Activated CD4-positive, alpha-beta T cell treated with anti-CD3 and anti-CD28 coated beads for 36 hours (primary cell): ENCODE data around the gene GHR. TPM values are rescaled to one million over a fixed set of nuclear protein-coding genes. Genes with fewer than 3 reads are reported as not detected.

Experiments
- ATAC-seq: fragments of 200-7000 bp; cut with Tn5 transposase; one replicate; pipeline ENCODE4 v1.10.0; 2021; ENCODE audit warnings: mild to moderate bottlenecking, moderate library complexity
- CTCF ChIA-PET: fragments of 350-600 bp; sonication (Branson Sonifier 250); formaldehyde crosslinking; loops from one replicate; lab custom pipeline; 2021; ENCODE audit warnings: antibody characterized with exemption; lab: Charles Lee
- POLR2A ChIA-PET: fragments of 350-600 bp; sonication (Branson Sonifier 250); formaldehyde crosslinking; loops from one replicate; lab custom pipeline; 2021; ENCODE audit warnings: antibody characterized with exemption, inconsistent platforms; lab: Charles Lee
- DNase-seq: peaks from one replicate; pipeline ENCODE4 v3.0.0-alpha.2; 2020
- H3K27ac Mint-ChIP-seq: one replicate; pipeline ENCODE4 v1.8.0; 2021; ENCODE audit warnings: mixed read lengths
- H3K27me3 Mint-ChIP-seq: one replicate; pipeline ENCODE4 v1.8.0; 2021; ENCODE audit warnings: mixed read lengths
- H3K36me3 Mint-ChIP-seq: one replicate; pipeline ENCODE4 v1.8.0; 2021; ENCODE audit warnings: low read depth, mixed read lengths
- H3K4me1 Mint-ChIP-seq: one replicate; pipeline ENCODE4 v1.8.0; 2021; ENCODE audit warnings: mixed read lengths
- H3K4me3 Mint-ChIP-seq: one replicate; pipeline ENCODE4 v1.8.0; 2021; ENCODE audit warnings: mild to moderate bottlenecking, moderate library complexity, mixed read lengths
- H3K9me3 Mint-ChIP-seq: one replicate; pipeline ENCODE4 v1.8.0; 2021; ENCODE audit warnings: low read depth, mixed read lengths
- intact Hi-C, 2 experiments: fragments of 100-400 bp; cut with DNase I in 1 of 2; cut with micrococcal nuclease in 1 of 2; formaldehyde crosslinking; loops; one replicate each; pipeline versions ENCODE4 v1.14.2 to v1.15.1; 2022 to 2024; cut with DNase I, micrococcal nuclease
- total RNA-seq, 2 experiments: library from RNA; stranded (reverse); gene quantifications; one replicate each; pipeline ENCODE4 v1.2.3, GENCODE V29; 2021

The GHR gene
- total RNA-seq, 2 experiments from 2014 or later, result not detected

- H3K27ac Mint-ChIP-seq, result no peak overlapping the region
- intact Hi-C loops, result no loop called here
- no peak for DNase-seq
- H3K4me1 Mint-ChIP-seq, result no peaks in the 10 kb centered on the region
- H3K9me3 Mint-ChIP-seq, result no peaks in the 10 kb centered on the region
- no peak overlapping the region for H3K4me3 Mint-ChIP-seq
- ATAC-seq, result no peak
- H3K27me3 Mint-ChIP-seq, result no peaks in the 10 kb centered on the region
- CTCF ChIA-PET, result no interaction called here
- H3K36me3 Mint-ChIP-seq, result no peaks in the 10 kb centered on the region
- POLR2A ChIA-PET, result no interaction called here
These were observed 129.4 kb downstream of the GHR start for GRCh38 chr5:42552597-42552996.

GRCh38 chr5:42553461-42553860, 130.2 kb downstream of the GHR start:
- CTCF ChIA-PET, result no interaction called here

GRCh38 chr5:42555010-42555409, 131.8 kb downstream of the GHR start:
- H3K36me3 Mint-ChIP-seq, result no peaks in the 10 kb centered on the region
- POLR2A ChIA-PET, result no interaction called here
- H3K27me3 Mint-ChIP-seq, result no peaks in the 10 kb centered on the region
- DNase-seq (no peak), ATAC-seq (no peak)
- H3K4me3 Mint-ChIP-seq, result no peak overlapping the region
- H3K27ac Mint-ChIP-seq, result no peak overlapping the region
- no peaks in the 10 kb centered on the region for H3K4me1 Mint-ChIP-seq
- no peaks in the 10 kb centered on the region for H3K9me3 Mint-ChIP-seq
- CTCF ChIA-PET, result no interaction called here
- intact Hi-C loops, result no loop called here

More at GRCh38 chr5:42553461-42553860, 130.2 kb downstream of the GHR start:
- no peaks in the 10 kb centered on the region for H3K36me3 Mint-ChIP-seq
- intact Hi-C loops, result no loop called here
- H3K9me3 Mint-ChIP-seq, result no peaks in the 10 kb centered on the region
- H3K4me1 Mint-ChIP-seq, result no peaks in the 10 kb centered on the region
- no peak for ATAC-seq
- no peak for DNase-seq
- no peak overlapping the region for H3K4me3 Mint-ChIP-seq
- H3K27me3 Mint-ChIP-seq, result no peaks in the 10 kb centered on the region
- POLR2A ChIA-PET, result no interaction called here
- no peak overlapping the region for H3K27ac Mint-ChIP-seq

GRCh38 chr5:42555797-42556196, 132.6 kb downstream of the GHR start:
- no peak overlapping the region for H3K4me3 Mint-ChIP-seq
- no peak overlapping the region for H3K27ac Mint-ChIP-seq
- intact Hi-C loops, result no loop called here
- H3K4me1 Mint-ChIP-seq, result no peaks in the 10 kb centered on the region
- POLR2A ChIA-PET, result no interaction called here
- H3K9me3 Mint-ChIP-seq, result no peaks in the 10 kb centered on the region
- CTCF ChIA-PET, result no interaction called here
- no peaks in the 10 kb centered on the region for H3K36me3 Mint-ChIP-seq
- H3K27me3 Mint-ChIP-seq, result peaks cover 3% of the 10 kb centered on the region
- ATAC-seq (no peak), DNase-seq (no peak)

- ATAC-seq (no peak), DNase-seq (no peak)
- peaks cover 3% of the 10 kb centered on the region for H3K27me3 Mint-ChIP-seq
- intact Hi-C loops, result no loop called here
- H3K4me3 Mint-ChIP-seq, result no peak overlapping the region
- H3K4me1 Mint-ChIP-seq, result no peaks in the 10 kb centered on the region
- ChIA-PET POLR2A (no interaction called here), CTCF (no interaction called here)
- no peak overlapping the region for H3K27ac Mint-ChIP-seq
- H3K9me3 Mint-ChIP-seq, result no peaks in the 10 kb centered on the region
- H3K36me3 Mint-ChIP-seq, result no peaks in the 10 kb centered on the region
These were observed 134.4 kb downstream of the GHR start for GRCh38 chr5:42557689-42558088.

GRCh38 chr5:42561656-42562055, 138.4 kb downstream of the GHR start:
- DNase-seq (no peak), ATAC-seq (no peak)
- ChIA-PET POLR2A (no interaction called here), CTCF (no interaction called here)
- Mint-ChIP-seq H3K27ac (no peak overlapping the region), H3K4me3 (no peak overlapping the region), H3K4me1 (no peaks in the 10 kb centered on the region), H3K36me3 (no peaks in the 10 kb centered on the region), H3K9me3 (no peaks in the 10 kb centered on the region), H3K27me3 (peaks cover 7% of the 10 kb centered on the region)
- intact Hi-C loops, result no loop called here

GRCh38 chr5:42564689-42565356, 141.6 kb downstream of the GHR start:
- Mint-ChIP-seq H3K4me3 (no peak overlapping the region), H3K4me1 (no peaks in the 10 kb centered on the region), H3K36me3 (no peaks in the 10 kb centered on the region), H3K27ac (no peak overlapping the region), H3K9me3 (no peaks in the 10 kb centered on the region), H3K27me3 (peaks cover 13% of the 10 kb centered on the region)
- POLR2A ChIA-PET, result no interaction called here
- intact Hi-C loops, result no loop called here
- CTCF ChIA-PET, result no interaction called here
- ATAC-seq (no peak), DNase-seq (no peak)

GRCh38 chr5:42566652-42567295, 143.5 kb downstream of the GHR start:
- Mint-ChIP-seq H3K9me3 (no peaks in the 10 kb centered on the region), H3K4me1 (no peaks in the 10 kb centered on the region), H3K27me3 (peaks cover 10% of the 10 kb centered on the region), H3K36me3 (no peaks in the 10 kb centered on the region), H3K4me3 (no peak overlapping the region), H3K27ac (no peak overlapping the region)
- no peak for ATAC-seq
- no peak for DNase-seq
- intact Hi-C loops, result no loop called here
- ChIA-PET CTCF (interaction anchor here (0.8 to 1.8 kb wide), 5 partner anchors 11 to 230 kb away, joined by 3 to 4 read pairs (median 4); no protein-coding TSS in a partner anchor), POLR2A (no interaction called here)

- no peaks in the 10 kb centered on the region for H3K9me3 Mint-ChIP-seq
- H3K36me3 Mint-ChIP-seq, result no peaks in the 10 kb centered on the region
- ATAC-seq (no peak), DNase-seq (no peak)
- no peaks in the 10 kb centered on the region for H3K4me1 Mint-ChIP-seq
- POLR2A ChIA-PET, result no interaction called here
- no peak overlapping the region for H3K4me3 Mint-ChIP-seq
- peaks cover 17% of the 10 kb centered on the region for H3K27me3 Mint-ChIP-seq
- H3K27ac Mint-ChIP-seq, result no peak overlapping the region
- intact Hi-C loops, result no loop called here
- CTCF ChIA-PET, result interaction anchor here (1.9 kb wide), 1 partner anchor 14 kb away, joined by 5 read pairs; no protein-coding TSS in a partner anchor
These were observed 146.1 kb downstream of the GHR start for GRCh38 chr5:42569325-42569724.

GRCh38 chr5:42569953-42570548, 146.8 kb downstream of the GHR start:
- Mint-ChIP-seq H3K27me3 (peaks cover 18% of the 10 kb centered on the region), H3K9me3 (no peaks in the 10 kb centered on the region), H3K27ac (no peak overlapping the region), H3K36me3 (no peaks in the 10 kb centered on the region), H3K4me3 (no peak overlapping the region), H3K4me1 (no peaks in the 10 kb centered on the region)
- POLR2A ChIA-PET, result no interaction called here
- intact Hi-C loops, result no loop called here
- no peak for ATAC-seq
- DNase-seq, result no peak
- CTCF ChIA-PET, result no interaction called here

- Mint-ChIP-seq H3K36me3 (no peaks in the 10 kb centered on the region), H3K4me3 (no peak overlapping the region), H3K9me3 (no peaks in the 10 kb centered on the region), H3K4me1 (no peaks in the 10 kb centered on the region), H3K27ac (no peak overlapping the region), H3K27me3 (peaks cover 17% of the 10 kb centered on the region)
- ChIA-PET CTCF (no interaction called here), POLR2A (no interaction called here)
- ATAC-seq (no peak), DNase-seq (no peak)
- intact Hi-C loops, result no loop called here
These were observed 148.0 kb downstream of the GHR start for GRCh38 chr5:42570966-42571960.
